ENCODE data around the gene TFEB.

- no peak for TF ChIP-seq TAF1 (IDR thresholded peaks at IDR 0.05; ENCODE audit: low read depth, low read length)
- TF ChIP-seq POLR2A (IDR thresholded peaks at IDR 0.05; ENCODE audit: low read depth, low read length), result no peak
- TF ChIP-seq SPI1 (IDR thresholded peaks at IDR 0.05; ENCODE audit: low read depth, low read length), result no peak
These were observed 62.3 kb downstream of the TFEB start for GRCh38 chr6:41672816-41673703.
